ENCODE data around the gene RHEX.
"Not testable (repeated sequence)": the region's sequence is repeated elsewhere in the genome, so short reads cannot be mapped to it uniquely, and the experiment has no call there.

Gene RHEX, protein sequence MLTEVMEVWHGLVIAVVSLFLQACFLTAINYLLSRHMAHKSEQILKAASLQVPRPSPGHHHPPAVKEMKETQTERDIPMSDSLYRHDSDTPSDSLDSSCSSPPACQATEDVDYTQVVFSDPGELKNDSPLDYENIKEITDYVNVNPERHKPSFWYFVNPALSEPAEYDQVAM

DNA sequence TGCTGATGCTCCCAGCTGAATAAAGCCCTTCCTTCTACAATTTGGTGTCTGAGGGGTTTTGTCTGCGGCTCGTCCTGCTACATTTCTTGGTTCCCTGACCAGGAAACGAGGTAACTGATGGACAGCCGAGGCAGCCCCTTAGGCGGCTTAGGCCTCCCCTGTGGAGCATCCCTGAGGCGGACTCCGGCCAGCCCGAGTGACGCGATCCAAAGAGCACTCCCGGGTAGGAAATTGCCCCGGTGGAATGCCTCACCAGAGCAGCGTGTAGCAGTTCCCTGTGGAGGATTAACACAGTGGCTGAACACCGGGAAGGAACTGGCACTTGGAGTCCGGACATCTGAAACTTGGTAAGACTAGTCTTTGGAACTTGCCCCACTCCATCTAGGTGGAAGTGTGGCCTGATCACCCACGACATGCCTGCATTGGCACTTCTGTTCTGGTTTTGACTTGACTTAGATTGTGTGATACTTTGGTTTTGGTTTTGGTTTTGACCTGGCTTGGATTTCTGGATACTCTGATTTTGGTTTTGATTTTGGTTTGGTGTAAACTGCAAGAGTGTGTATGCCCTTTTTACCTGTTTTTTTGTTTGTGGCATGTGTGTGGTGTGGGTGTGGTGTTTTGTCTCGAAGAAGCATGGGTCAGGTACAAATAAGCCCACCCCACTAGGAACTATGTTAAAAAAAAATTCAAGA is at the start of gene RHEX:
Gene RHEX, plus strand, starts transcription at position 255 of the 692 bp plus-strand sequence. CDS start 44,656 bp downstream, outside the sequence.
- DNase-seq = not testable (repeated sequence)

DNA sequence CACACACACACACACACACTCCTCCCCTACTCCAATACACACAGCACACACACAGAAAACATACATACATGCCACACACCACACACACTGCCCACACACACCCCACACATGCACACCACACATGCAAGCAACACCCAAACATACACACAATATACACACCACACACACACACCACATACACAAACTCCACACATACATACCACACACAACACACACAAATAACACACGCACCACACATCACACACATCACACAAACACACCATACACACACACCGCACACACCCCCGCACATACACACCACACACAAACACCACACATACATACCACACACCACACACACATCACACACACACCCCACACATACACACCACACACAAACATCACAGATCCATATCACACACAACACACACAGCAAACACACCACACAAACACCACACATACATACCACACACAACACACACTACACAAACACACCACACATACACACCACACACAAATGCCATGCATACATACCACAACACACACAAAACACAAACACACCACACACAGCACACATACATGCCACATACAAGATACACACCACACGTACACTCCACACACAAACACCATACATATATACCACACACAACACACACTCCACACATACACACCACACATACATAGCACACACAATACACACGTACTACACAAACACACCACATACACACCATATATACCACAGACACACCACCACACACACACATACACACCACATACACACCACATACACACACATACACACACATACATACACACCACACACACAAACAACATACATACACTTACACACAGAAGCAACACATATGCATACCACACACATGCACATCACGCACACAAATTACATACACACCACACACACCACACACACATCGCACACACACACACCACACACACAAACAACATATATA is 48.8 kb upstream of the RHEX start:
- DNase-seq = no peak

DNA sequence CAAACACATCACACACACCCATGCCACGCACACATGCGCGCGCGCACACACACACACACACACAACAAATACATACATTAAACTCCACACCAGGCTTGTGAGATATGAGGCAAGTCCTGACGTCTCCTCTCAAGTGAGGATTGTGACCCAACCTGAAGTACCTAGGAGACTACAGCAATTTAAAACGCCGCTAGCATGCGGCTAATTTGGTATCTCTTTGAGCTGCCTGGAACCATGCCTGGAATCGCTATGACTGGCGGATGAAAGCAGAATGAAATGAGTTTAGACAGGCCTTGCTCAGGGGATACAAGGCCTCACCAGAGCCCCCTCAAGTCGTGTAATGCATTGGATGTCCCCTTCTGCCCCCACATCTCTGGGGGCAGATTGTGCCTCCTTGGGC is 48.1 kb upstream of the RHEX start:
- DNase-seq = no peak

DNA sequence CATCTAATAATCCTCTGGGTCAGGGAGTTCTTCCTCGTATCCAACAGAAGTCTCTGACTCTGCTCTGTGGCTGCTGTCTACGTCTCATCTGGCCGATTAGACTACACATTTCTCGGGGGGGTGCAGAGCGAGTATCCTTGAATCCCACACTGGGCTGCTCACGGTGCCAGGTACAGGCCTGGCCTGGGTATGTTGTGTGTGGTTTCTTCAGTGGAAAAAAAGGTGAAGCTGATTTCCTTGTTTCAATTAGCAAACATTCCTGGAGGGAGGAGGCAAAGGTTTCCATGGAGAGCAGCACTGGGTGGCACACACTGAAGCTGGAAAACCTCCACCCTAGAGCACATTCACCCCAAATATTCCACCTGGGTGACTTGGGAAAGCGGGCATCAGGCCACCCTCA is 47.7 kb upstream of the RHEX start:
- no peak for DNase-seq

DNA sequence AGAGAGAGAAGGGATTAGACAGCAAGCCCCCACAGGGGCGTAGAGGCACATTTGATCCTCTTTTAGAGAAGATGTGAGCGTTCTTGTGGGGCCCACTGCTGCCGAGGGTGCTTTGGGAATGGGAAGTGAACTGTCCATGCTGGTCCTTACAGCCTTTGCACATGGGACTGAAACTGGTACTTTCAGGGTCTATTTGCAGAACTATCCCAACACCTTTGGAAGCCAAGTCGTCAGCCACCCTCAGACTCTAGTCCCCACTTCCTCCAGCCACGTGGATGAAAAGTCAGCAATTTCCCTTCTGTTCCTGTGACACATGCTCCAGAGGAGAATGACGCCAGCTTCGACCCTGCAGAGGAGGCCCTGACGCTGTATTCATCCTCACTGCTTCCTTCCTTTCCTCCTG is 47.2 kb upstream of the RHEX start:
- no peak for DNase-seq

DNA sequence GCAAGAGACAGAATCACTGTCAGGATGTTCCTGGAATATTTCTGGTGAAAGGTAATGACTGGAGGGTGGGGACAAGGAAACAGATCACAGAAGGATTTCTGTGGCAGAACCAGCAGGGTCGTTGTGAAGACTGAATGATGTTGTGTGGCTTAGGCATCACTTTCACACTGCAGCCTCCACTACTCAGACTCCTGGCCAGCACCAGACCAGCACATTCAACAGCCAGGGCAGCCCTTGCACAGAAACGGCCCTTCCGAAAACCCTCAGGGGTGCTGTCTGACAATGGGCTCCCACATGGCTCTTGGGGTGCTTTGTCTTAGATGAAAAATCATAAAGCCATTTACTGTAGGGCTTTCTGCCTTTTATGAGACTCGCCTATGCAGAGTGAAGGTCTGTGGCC is 46.0 kb upstream of the RHEX start:
- DNase-seq = no peak

DNA sequence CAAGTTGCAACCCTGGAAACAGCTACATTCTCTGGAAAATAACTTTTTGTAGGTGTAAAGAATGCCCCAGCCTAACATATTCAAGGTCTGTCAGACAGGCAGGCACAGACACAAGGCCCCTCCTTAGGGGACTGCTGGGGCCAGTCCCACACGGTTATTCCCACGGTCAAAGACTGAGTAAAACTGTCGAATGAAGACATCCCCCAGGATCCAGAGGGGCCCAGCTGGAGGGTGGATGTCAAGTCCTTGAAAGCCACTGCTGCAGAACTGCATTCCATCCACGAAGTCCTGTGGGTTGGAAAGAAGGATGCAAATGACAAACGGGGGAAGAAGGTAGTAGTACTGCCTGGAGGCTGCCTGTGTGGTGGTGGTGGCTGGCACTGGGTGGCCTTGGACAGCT is 42.9 kb upstream of the RHEX start:
- DNase-seq = no peak

DNA sequence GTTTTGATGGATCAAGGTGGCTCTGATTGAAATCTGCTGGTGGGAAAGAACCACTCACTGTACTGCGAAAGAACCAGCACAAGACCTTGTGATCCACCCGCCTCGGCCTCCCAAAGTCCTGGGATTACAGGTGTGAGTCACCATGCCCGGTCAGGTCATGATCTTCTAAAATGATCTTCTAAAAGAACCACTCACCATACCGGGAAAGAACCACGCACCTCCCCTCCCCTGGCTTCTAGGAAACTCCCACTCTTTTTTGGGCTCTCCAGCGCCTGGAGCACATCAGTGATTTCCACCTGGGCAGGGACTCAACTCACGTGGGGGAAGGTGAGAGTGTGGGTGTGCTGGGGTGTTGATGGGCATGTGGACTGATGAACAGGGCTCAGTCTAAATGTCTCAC is 41.9 kb upstream of the RHEX start:
- no peak for DNase-seq

DNA sequence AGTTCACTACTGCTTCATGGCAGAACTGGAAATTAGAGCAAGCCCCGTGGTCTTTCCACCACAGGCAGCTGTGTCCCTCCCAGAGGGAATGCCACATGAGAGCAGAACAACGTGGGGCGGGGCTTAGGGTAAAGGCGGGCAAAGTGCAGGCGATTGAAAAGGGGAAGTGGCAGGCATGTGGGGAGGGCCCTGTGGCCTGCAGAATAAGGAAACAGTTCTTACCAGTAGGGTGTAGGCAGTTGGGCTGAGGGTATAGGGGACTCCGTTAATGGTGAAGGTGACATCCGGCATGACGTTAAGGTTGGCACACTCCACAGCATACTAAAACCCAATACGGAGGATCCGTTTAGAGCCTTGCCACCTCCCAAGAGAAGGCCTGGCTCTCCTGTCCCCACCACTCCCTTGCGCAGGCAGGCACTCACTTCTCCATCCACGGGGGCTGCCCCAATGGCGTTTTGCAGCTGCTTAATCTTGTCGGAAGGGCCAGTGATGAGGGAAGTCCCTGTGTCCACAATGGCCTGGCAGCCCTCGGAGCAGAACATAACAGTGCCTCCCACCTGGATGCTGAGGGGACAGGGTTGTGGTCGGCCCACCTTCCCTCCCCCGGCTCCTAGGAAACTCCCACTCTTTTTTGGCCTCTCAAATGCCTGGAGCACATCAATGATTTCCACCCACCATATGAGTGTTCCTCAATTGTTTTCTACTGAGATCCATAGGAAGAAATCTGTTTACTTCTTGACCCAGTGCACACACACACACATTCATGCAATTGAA is 40.7 kb upstream of the RHEX start:
- DNase-seq = no peak

DNA sequence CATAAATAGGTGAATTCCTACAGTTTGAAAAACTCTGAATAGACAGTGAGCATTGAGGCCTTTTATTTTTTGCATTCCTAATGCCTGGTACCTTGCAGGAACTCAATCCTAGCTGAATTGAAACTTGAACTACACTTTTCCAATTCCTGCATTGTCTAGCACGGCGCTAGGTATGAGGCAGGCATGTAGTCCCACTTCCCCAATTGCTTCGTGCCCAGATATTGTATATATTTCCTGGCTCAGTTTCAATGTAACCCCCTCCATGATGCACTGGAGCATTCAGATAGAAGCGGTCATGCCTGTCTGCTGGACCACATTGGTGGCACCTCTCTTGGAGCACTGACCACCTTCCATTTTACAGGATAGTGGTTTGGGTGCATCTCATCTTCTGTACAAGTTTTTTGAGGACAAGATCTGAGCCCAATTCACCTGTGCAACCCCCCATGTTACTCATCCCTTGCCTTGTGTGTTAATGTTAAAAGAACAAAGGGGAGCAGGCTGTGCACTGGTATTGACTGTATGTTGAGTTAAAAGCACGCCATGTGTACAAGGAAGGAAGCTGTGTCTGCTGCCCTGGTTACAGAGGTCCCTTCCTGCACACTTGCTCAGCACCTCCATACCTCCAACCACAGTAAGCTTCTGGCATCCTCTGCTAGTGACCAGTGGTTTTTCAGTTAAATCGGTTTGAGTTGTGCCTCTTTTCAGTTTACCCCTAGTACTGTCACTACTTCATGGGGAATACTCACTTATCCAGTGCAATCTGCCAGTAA is 39.8 kb upstream of the RHEX start:
- DNase-seq = no peak

DNA sequence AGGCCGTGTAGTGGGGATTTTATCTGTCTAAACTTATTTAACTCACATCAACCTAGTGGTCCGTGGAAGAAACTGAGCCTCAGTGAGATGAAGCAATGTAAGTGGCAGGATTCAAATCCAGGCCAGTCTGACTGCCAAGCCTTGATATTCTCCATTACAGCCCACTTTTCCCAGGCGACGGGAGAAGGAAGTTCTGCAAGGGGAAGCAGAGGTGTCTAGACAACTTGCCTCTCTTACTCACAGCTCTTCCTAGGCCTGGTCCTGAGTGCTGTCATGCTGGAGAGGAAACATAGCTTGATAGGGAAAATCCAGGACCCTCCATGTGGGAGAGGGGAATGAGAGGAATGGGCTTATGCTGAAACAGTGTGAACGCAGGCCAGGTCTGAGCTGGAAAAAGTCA is 38.4 kb upstream of the RHEX start:
- DNase-seq = no peak

DNA sequence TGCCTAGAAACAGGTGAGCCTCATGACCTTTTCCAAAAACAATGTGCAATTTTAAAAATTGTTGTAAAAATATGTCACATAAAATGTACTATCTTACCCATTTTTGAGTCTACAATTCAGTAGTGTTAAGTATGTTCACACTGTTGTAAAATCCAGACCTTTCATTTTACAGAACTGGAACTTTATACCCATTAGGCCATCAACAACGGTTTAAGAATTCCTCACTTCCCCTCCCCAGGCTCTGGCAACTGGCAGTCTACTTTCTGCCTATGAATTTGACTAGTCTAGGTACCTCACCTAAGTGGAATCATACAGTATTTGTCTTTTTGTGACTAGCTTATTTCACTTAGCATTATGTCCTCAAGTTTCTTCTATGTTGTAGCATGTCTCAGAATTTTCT is 37.9 kb upstream of the RHEX start:
- no peak for DNase-seq

DNA sequence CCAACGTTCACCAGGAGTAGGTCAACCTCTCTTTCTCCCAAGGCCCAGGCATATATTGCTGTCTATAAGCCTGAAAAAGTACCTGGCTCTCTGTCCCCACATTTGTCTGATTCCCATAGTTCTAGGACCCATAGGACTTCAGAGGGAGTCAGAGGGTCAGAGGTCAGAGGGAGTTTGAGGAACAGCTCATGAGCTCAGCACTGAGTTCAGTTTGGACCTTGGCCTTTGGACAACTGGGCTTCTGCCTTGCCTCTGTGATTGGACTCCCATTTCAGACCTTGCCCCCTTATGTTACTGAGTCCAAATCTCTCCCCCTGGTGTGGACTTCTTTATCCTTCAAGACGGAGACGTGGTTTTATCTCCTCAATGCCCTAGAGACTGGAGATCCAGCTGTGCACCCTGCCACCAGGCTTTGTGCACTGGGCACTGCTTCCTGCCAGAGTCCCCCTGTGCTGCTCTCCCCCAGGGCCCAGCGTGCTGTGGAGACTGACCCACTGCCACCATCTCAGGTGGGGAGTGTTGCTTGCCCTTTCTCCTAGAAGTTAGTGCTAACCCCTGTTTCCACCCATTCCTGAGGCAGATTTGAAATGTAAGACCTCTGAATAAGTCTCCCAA is 32.5 kb upstream of the RHEX start:
- no peak for DNase-seq

DNA sequence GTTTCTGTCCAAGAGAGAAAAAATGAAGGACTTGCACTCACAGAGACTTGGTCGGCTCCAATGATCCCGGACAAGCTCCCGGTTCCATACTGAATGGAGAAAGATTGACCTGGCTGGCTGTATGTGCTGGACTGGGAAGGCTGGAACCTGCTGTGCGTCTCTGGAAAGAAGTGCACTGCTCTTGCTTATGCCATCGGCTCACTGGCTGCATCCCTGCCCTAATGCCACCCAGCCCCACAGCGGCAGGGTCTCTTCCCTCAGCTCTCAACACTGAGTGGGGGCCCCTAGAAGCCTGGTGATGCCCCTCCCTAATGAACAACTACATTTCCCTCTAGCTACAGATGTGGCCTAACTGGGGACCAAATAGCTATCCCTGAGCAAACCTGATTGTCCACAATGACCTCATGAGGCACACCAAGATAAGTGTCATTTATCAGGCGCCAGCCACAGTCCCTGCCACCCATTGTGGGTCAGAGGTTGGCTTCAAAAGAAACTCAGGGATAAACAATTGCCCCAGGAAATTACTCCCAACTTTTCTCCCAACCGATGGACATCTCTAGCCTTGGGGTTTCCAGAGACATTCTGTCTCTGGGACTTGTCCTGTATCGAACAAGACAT is 31.9 kb upstream of the RHEX start:
- DNase-seq = no peak

DNA sequence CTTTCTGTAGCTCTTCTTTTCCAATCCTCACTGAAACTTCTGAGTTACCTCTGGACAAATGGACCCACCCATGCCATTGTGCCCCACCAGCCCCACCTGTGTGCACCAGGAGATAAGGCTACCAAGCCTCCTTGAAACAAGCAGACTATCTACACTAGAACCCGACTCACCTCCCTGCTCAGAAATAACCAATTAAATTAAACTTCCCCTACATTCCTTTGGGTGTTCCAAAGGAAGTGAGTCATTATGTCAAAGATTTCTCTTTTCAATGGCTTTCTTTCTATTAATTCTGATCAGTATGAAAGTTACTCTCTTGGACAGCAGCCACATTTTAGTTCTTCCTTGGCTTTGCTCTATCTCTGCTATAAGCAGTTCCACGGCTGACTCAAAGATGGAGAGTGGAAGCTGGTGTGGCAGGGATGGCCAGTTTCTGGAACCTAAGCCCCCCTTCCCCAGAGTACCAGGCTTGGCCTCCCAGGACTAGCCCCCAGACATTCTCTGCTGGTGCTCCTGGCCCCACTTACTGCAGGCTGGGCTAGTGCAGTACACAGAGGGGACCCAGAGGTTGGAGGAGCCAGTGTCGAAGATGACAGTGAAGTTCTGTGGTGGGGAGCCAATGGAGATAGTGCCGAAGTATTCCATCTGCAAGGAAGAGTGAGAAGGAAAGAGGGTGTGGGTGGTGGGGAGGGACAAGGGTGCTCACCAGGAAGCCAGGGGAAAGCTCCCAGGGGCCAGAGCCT is 31.2 kb upstream of the RHEX start:
- DNase-seq = no peak

DNA sequence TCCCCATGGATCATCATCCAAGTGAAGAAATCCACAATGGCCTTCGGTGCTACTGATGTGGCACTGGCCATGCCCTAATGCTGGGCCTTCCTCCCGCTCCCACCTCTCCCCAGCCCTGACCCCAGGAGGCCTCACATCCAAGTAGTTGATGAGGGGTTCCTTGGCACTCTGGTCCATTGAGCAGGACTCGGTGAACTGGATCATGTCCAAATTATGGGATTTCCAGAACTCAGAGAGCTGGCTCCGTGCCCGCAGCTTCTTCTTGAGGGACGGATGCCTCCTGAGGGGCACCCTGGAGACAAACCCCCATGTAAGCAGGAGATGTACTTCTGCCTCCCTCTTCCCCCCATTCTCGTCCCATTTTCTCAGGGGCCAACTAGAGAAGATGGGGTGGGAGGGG is 30.2 kb upstream of the RHEX start:
- no peak for DNase-seq

DNA sequence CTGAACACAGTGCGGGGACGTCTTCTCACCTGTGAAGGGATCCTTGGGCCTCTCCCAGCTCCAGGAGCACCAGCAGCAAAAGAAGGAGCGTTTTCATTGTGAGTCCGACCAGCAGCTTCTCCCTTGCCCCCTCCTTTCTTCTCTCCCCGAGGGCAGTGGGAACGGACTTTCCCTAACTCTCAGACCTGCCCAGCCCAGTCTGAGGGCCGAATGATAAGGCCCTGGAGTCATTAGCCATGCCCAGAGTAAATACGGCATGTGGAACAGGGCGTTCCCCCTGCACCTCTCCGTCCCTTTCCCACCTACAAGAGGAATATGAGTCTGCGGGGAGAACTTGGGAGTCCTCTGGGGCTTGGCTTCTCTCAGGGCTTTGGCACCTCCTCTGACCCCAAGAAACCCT is 29.3 kb upstream of the RHEX start, which contains the start of gene CTSE:
Gene CTSE, minus strand, starts transcription at position 201 of the 400 bp plus-strand sequence. Its CDS starts 104 bp downstream, at position 97.
- DNase-seq = no peak

DNA sequence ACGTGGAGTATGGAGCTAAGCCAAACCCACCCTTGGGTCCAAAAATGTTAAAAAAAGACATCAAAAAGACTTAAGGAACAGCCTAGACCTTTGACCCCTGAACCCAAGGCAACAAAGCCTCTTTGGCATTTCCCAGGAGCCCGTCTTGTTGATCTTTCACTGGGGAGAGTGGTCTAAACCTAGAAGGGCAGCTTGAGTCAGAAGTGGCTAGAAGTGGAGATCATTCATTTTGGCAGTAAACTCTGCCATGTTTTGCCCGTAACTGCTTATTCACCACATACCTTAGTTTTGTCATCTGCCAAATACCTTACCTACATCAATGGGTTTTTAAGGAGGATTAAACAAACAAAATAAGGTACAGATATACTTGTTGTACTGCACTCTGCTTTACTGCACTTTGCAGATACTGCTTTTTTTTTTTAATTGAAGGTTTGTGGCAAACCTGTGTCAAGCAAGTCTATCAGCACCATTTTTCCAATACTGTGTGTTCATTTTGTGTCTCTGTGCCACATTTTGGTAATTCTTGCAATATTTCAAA is 27.6 kb upstream of the RHEX start:
- no peak for DNase-seq

DNA sequence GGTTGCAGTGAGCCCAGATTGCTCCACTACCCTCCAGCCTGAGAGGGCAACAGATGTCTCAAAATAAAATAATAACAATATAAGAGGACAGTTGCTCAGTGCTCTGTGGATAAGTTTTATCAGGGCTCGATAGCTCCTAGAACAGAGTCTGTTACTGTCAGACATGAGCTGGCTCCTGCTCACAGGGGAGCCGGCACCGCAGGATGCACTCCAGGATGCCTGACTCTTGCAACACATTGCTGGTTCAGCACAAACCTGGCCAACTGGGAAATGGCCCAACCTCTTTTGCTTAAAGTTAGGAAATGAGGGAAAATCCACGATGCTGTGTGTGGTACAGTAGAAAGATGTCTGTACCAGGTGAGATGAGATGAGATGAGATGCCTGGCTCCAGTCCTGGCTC is 23.5 kb upstream of the RHEX start:
- DNase-seq = no peak

DNA sequence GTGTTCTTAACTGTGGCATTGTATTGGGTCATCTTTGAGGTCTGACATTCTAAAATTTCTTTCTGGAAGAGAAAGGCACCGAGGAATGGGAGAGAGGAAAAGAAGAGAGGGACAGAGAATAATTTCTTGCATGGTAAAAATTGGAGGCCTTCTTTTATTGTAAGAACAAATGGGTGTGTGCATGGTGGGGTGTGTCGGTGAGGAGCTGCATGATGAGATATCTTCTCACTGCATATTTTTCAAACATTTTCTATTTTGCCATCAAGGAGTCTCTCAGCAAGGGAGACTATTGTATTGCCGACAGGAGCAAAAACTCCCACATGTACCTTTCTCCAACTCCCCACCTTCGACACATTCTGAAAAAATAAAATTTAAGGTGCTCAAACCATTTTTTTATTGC is 22.8 kb upstream of the RHEX start:
- no peak for DNase-seq
